Fibroblast of upper back skin (primary cell): ENCODE measurements around the gene GC.
A peak's percentile ranks its signal among the peaks of the same experiment; 100 is the strongest.
"Not testable (repeated sequence)": the region's sequence is repeated elsewhere in the genome, so short reads cannot be mapped to it uniquely, and the experiment has no call there.

ENCODE experiments used
- DNase-seq: peaks from one replicate; pipeline ENCODE4 v3.0.0-alpha.2; 2013

The GC gene

GRCh38 chr4:71765821-71766383 lies 18.0 kb downstream of the GC start:
- DNase-seq: peak; percentile 11

- DNase-seq: peak; percentile 58
Observed at GRCh38 chr4:71765350-71765749, 18.5 kb downstream of the GC start.

GRCh38 chr4:71752383-71753042 lies 31.4 kb downstream of the GC start:
- DNase-seq: no peak

GRCh38 chr4:71749008-71749594 lies 34.8 kb downstream of the GC start:
- no peak for DNase-seq

GRCh38 chr4:71746379-71746778 lies 37.5 kb downstream of the GC start:
- no peak for DNase-seq

GRCh38 chr4:71738782-71739181 lies 45.1 kb downstream of the GC start:
- not testable (repeated sequence) for DNase-seq

- DNase-seq: peak; percentile 33
Observed at GRCh38 chr4:71732706-71733105, 51.2 kb downstream of the GC start.

GRCh38 chr4:71732066-71732465 lies 51.8 kb downstream of the GC start:
- no peak for DNase-seq

- DNase-seq: no peak
Observed at GRCh38 chr4:71729856-71730255, 54.0 kb downstream of the GC start.

- DNase-seq: peak; percentile 66
Observed at GRCh38 chr4:71713611-71714203, 70.2 kb downstream of the GC start.

- DNase-seq: no peak
Observed at GRCh38 chr4:71711985-71712348, 71.9 kb downstream of the GC start.

GRCh38 chr4:71711044-71711984 lies 72.6 kb downstream of the GC start:
- DNase-seq: no peak

- no peak for DNase-seq
Observed at GRCh38 chr4:71709961-71710360, 73.9 kb downstream of the GC start.

GRCh38 chr4:71698141-71698540 lies 85.7 kb downstream of the GC start:
- DNase-seq: no peak

GRCh38 chr4:71697031-71697430 lies 86.8 kb downstream of the GC start:
- DNase-seq: peak; percentile 13

GRCh38 chr4:71694961-71695360 lies 88.9 kb downstream of the GC start:
- DNase-seq: peak; percentile 18

- DNase-seq: no peak
Observed at GRCh38 chr4:71692963-71693362, 90.9 kb downstream of the GC start.

GRCh38 chr4:71692198-71692597 lies 91.7 kb downstream of the GC start:
- DNase-seq: no peak
